ENCODE data around the gene KIDINS220. TPM values are rescaled to one million over a fixed set of nuclear protein-coding genes. Genes with fewer than 3 reads are reported as not detected.

KIDINS220 gene
- total and polyA plus RNA-seq, 9 of the 15 experiments (the other 6 are each of a cell fraction or from before 2014, with no cell fraction given) = 15.2 to 48.0 (median 34.4) TPM

DNA sequence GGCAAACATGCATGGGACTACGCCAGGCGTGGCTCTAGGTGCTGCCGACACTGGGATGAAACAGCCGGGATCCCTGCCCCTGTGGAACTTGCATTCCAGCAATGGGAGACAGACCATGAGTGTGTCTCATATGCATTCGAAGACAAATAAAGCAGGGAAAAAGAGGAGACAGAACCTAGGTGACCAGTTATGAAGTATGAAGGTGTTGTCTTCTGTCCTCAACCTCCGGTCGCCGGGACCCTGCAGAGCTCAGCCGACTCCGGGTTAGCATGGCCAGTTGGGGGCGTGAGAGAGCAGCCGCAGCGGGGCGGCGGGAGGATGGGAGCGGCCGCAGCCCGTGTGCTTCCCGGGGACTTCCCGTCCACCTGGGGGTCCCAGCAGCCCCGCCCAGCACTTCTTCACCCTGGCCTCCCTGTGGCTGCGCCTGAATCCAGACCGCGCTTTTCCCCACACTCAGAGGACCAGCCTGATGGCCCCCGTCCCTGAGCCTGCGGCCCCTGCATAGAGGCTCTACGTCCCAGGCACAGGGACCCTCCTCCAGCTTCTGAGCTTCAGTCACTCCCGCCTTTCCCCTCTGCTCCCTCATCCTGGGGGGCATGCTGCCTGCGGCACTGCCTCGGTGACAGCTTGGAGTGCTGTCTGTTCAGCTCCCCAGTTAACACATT is 144.1 kb downstream of the KIDINS220 start (continued):
- TF ChIP-seq SNIP1 (IDR thresholded peaks at IDR 0.05; ENCODE audit: low read depth) (no peak), ZNF146 (CRISPR knock-in tag; IDR thresholded peaks at IDR 0.05; ENCODE audit: unreplicated experiment) (no peak), RCOR1 (IDR thresholded peaks at IDR 0.05; ENCODE audit: borderline replicate concordance in 1 of 2, low read depth in 2 of 2, low read length in 2 of 2) (peak in 1 of 2 experiments; percentile 42; a peak in 1 of 4 replicates), SREBF2 (CRISPR knock-in tag; IDR thresholded peaks at IDR 0.05) (no peak), ARID2 (IDR thresholded peaks at IDR 0.05) (peak; percentile 56; the same call in 1 of the 2 replicates), RUNX1 (IDR thresholded peaks at IDR 0.05; ENCODE audit: low read depth) (no peak), ZC3H8 (IDR thresholded peaks at IDR 0.05) (no peak), RB1 (IDR thresholded peaks at IDR 0.05; ENCODE audit: low read depth) (peak; percentile 65; the same call in 1 of the 2 replicates), ZNF717 (CRISPR knock-in tag; IDR thresholded peaks at IDR 0.05) (no peak), SMARCA4 (IDR thresholded peaks at IDR 0.05) (peak; percentile 67; the same call in 1 of the 2 replicates), ZFP36 (IDR thresholded peaks at IDR 0.05; ENCODE audit: low read depth, low read length, partially characterized antibody) (no peak), TGIF2 (CRISPR knock-in tag; IDR thresholded peaks at IDR 0.05) (no peak), NEUROD1 (IDR thresholded peaks at IDR 0.05; ENCODE audit: borderline replicate concordance, low read depth, low read length, partially characterized antibody) (no peak), ZNF282 (CRISPR knock-in tag; IDR thresholded peaks at IDR 0.05) (0 out of 2 replicates have a peak, but pooled peaks have one; percentile 33), SUPT5H (IDR thresholded peaks at IDR 0.05) (no peak), SMARCC2 (IDR thresholded peaks at IDR 0.05; ENCODE audit: low read depth) (peak; percentile 50; the same call in 1 of the 2 replicates), FOXM1 (IDR thresholded peaks at IDR 0.05; ENCODE audit: low read depth) (no peak), FOXM1 (CRISPR knock-in tag; IDR thresholded peaks at IDR 0.05; ENCODE audit: low read depth) (no peak), POLR2H (tag; IDR thresholded peaks at IDR 0.05; ENCODE audit: low read depth) (no peak), NUFIP1 (IDR thresholded peaks at IDR 0.05; ENCODE audit: partially characterized antibody) (no peak), RFX5 (IDR thresholded peaks at IDR 0.05; ENCODE audit: low read depth, low read length) (no peak), ZNF311 (CRISPR knock-in tag; IDR thresholded peaks at IDR 0.05) (no peak)
- TF ChIP-seq, protein P1, sequence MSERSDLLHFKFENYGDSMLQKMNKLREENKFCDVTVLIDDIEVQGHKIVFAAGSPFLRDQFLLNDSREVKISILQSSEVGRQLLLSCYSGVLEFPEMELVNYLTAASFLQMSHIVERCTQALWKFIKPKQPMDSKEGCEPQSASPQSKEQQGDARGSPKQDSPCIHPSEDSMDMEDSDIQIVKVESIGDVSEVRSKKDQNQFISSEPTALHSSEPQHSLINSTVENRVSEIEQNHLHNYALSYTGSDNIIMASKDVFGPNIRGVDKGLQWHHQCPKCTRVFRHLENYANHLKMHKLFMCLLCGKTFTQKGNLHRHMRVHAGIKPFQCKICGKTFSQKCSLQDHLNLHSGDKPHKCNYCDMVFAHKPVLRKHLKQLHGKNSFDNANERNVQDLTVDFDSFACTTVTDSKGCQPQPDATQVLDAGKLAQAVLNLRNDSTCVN (CRISPR knock-in tag; IDR thresholded peaks at IDR 0.05) = no peak
- TF ChIP-seq, protein P2, sequence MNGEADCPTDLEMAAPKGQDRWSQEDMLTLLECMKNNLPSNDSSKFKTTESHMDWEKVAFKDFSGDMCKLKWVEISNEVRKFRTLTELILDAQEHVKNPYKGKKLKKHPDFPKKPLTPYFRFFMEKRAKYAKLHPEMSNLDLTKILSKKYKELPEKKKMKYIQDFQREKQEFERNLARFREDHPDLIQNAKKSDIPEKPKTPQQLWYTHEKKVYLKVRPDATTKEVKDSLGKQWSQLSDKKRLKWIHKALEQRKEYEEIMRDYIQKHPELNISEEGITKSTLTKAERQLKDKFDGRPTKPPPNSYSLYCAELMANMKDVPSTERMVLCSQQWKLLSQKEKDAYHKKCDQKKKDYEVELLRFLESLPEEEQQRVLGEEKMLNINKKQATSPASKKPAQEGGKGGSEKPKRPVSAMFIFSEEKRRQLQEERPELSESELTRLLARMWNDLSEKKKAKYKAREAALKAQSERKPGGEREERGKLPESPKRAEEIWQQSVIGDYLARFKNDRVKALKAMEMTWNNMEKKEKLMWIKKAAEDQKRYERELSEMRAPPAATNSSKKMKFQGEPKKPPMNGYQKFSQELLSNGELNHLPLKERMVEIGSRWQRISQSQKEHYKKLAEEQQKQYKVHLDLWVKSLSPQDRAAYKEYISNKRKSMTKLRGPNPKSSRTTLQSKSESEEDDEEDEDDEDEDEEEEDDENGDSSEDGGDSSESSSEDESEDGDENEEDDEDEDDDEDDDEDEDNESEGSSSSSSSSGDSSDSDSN (IDR thresholded peaks at IDR 0.05; ENCODE audit: borderline replicate concordance in 1 of 2, low read depth in 2 of 2, low read length in 2 of 2) = peak in 1 of 2 experiments; percentile 63; a peak in 1 of 4 replicates
- TF ChIP-seq, protein P3, sequence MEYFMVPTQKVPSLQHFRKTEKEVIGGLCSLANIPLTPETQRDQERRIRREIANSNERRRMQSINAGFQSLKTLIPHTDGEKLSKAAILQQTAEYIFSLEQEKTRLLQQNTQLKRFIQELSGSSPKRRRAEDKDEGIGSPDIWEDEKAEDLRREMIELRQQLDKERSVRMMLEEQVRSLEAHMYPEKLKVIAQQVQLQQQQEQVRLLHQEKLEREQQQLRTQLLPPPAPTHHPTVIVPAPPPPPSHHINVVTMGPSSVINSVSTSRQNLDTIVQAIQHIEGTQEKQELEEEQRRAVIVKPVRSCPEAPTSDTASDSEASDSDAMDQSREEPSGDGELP (CRISPR knock-in tag; IDR thresholded peaks at IDR 0.05; ENCODE audit: borderline replicate concordance) = peak; percentile 33; the same call in 1 of the 2 replicates

Data from K562 (cell line).